Natural killer cell (primary cell): ENCODE data around the gene STYXL1. TPM values are rescaled to one million over a fixed set of nuclear protein-coding genes. Genes with fewer than 3 reads are reported as not detected.

Experiments used
- ATAC-seq, 3 donors: fragments of 150-1000 bp in 2 of 3; fragments of 200-7000 bp in 1 of 3; cut with Tn5 transposase; 1 replicate in 1 of 3; 2 replicates in 2 of 3; pipeline ENCODE4 v1.10.0; 2021; ENCODE audit warnings: mild to moderate bottlenecking in 2 of 3, moderate library complexity in 2 of 3
- DNase-seq, 2 donors: peaks; one replicate each; pipeline versions ENCODE4 v3.0.0 to v3.0.0-alpha.2; 2013 to 2021; ENCODE audit warnings: mixed read lengths in 1 of 2
- H3K27ac ChIP-seq: one replicate; pipeline ENCODE4 v1.5.1; 2013; ENCODE audit warnings: mild to moderate bottlenecking, low read length
- H3K27me3 ChIP-seq: one replicate; pipeline ENCODE4 v1.6.1; 2013; ENCODE audit warnings: low read length; ENCODE audit not compliant: control insufficient read depth, insufficient read depth
- H3K36me3 ChIP-seq: one replicate; pipeline ENCODE4 v1.6.1; 2013; ENCODE audit warnings: low read length; ENCODE audit not compliant: control insufficient read depth, insufficient read depth
- H3K4me1 ChIP-seq: one replicate; pipeline ENCODE4 v1.6.1; 2013; ENCODE audit warnings: low read length; ENCODE audit not compliant: control insufficient read depth, insufficient read depth
- H3K4me3 ChIP-seq: one replicate; pipeline ENCODE4 v1.5.1; 2013; ENCODE audit warnings: low read length
- H3K9me3 ChIP-seq: one replicate; pipeline ENCODE4 v1.6.1; 2013; ENCODE audit warnings: low read length; ENCODE audit not compliant: control insufficient read depth, insufficient read depth
- H3K27ac Mint-ChIP-seq, 2 donors: one replicate each; pipeline ENCODE4 v1.8.0; 2022; ENCODE audit warnings: mild to moderate bottlenecking in 2 of 2, mixed read lengths in 2 of 2, moderate library complexity in 1 of 2
- H3K27me3 Mint-ChIP-seq, 2 donors: one replicate each; pipeline ENCODE4 v1.8.0; 2022; ENCODE audit warnings: low read depth in 2 of 2, mixed read lengths in 2 of 2
- H3K36me3 Mint-ChIP-seq: one replicate; pipeline ENCODE4 v1.8.0; 2022; ENCODE audit warnings: mixed read lengths
- H3K4me1 Mint-ChIP-seq, 2 donors: one replicate each; pipeline ENCODE4 v1.8.0; 2022; ENCODE audit warnings: mixed read lengths in 2 of 2
- H3K4me3 Mint-ChIP-seq: one replicate; pipeline ENCODE4 v1.8.0; 2022; ENCODE audit warnings: mild to moderate bottlenecking, moderate library complexity, mixed read lengths
- H3K9me3 Mint-ChIP-seq, 2 donors: one replicate each; pipeline ENCODE4 v1.8.0; 2022; ENCODE audit warnings: mixed read lengths in 2 of 2
- CTCF ChIP-seq: fragments of 200-600 bp; IDR thresholded peaks from one replicate; pipeline ENCODE4 v1.8.0; 2022; ENCODE audit warnings: antibody characterized with exemption
- WGBS: methylation state at CpG from one replicate; pipeline ENCODE4 v1.1.7; 2013; ENCODE audit warnings: missing lambda C conversion rate; ENCODE audit not compliant: insufficient coverage; 5-methylcytosine and 5-hydroxymethylcytosine counted together
- intact Hi-C: fragments of 100-400 bp; cut with micrococcal nuclease; formaldehyde crosslinking; loops from one replicate; pipeline ENCODE4 v1.14.2; 2022
- total RNA-seq, 4 donors: library from RNA; stranded (reverse); fragments of 120-200 nt in 1 of 4; gene quantifications; one replicate each; pipeline versions ENCODE4 v1.2.3 to v1.2.4, GENCODE V29; 2013 to 2022

The STYXL1 gene
- total RNA-seq, 3 donors from 2014 or later (not counting 1 experiment from before 2014, with no cell fraction given) = 15.1 to 33.2 (median 18.8) TPM

GRCh38 chr7:75993689-75994387 is 54.0 kb downstream of the STYXL1 start:
- peak overlapping the region; percentile 53 for H3K27ac ChIP-seq
- TF ChIP-seq CTCF = no peak
- Mint-ChIP-seq H3K36me3 (no peaks in the 10 kb centered on the region), H3K9me3 (no peaks in the 10 kb centered on the region), H3K4me3 (peak overlapping the region; percentile 83), H3K27me3 (no peaks in the 10 kb centered on the region), H3K27ac (peak overlapping the region; percentile 23 to 76), H3K4me1 (peaks cover 18 to 52% of the 10 kb centered on the region in 2 donors)
- no peaks in the 10 kb centered on the region for H3K9me3 ChIP-seq
- WGBS = 8% methylated on average over 38 of the region's 40 CpGs
- H3K4me3 ChIP-seq = peak overlapping the region; percentile 89
- ATAC-seq (peak; percentile 3 to 6 (median 6)), DNase-seq (peak; percentile 34 to 50)
- no peaks in the 10 kb centered on the region for H3K27me3 ChIP-seq
- H3K4me1 ChIP-seq = peaks cover 32% of the 10 kb centered on the region
- intact Hi-C loops = no loop called here
- H3K36me3 ChIP-seq = no peaks in the 10 kb centered on the region

- intact Hi-C loops = no loop called here
- DNase-seq (no peak), ATAC-seq (no peak)
- no peaks in the 10 kb centered on the region for H3K36me3 Mint-ChIP-seq
- no peak for TF ChIP-seq CTCF
- H3K27ac ChIP-seq = no peak overlapping the region
- no peaks in the 10 kb centered on the region for H3K27me3 Mint-ChIP-seq
- H3K9me3 Mint-ChIP-seq = no peaks in the 10 kb centered on the region
- H3K4me3 Mint-ChIP-seq = no peak overlapping the region
- H3K4me1 ChIP-seq = peaks cover 31% of the 10 kb centered on the region
- H3K36me3 ChIP-seq = peaks cover 8% of the 10 kb centered on the region
- H3K4me3 ChIP-seq = no peak overlapping the region
- WGBS = 94% methylated on average over 17 of the region's 20 CpGs
- no peaks in the 10 kb centered on the region for H3K9me3 ChIP-seq
- no peak overlapping the region for H3K27ac Mint-ChIP-seq
- peaks cover 12 to 46% of the 10 kb centered on the region in 2 donors for H3K4me1 Mint-ChIP-seq
- no peaks in the 10 kb centered on the region for H3K27me3 ChIP-seq
These were observed 55.6 kb downstream of the STYXL1 start for GRCh38 chr7:75992083-75992755.

- ATAC-seq (no peak), DNase-seq (no peak)
- no peaks in the 10 kb centered on the region for H3K36me3 Mint-ChIP-seq
- H3K4me1 Mint-ChIP-seq = peaks cover 6 to 40% of the 10 kb centered on the region in 2 donors
- no peaks in the 10 kb centered on the region for H3K9me3 Mint-ChIP-seq
- no peaks in the 10 kb centered on the region for H3K27me3 Mint-ChIP-seq
- peaks cover 26% of the 10 kb centered on the region for H3K4me1 ChIP-seq
- H3K4me3 Mint-ChIP-seq = no peak overlapping the region
- H3K27ac ChIP-seq = no peak overlapping the region
- peak overlapping the region in 1 of 2 donors; percentile 22 for H3K27ac Mint-ChIP-seq
- H3K4me3 ChIP-seq = no peak overlapping the region
- no peaks in the 10 kb centered on the region for H3K27me3 ChIP-seq
- H3K9me3 ChIP-seq = no peaks in the 10 kb centered on the region
- no peak for TF ChIP-seq CTCF
- H3K36me3 ChIP-seq = peaks cover 14% of the 10 kb centered on the region
- WGBS = 99% methylated on average over 9 of the region's 9 CpGs
- intact Hi-C loops = no loop called here
These were observed 56.2 kb downstream of the STYXL1 start for GRCh38 chr7:75991531-75992082.
